Sigmoid colon (tissue), 4 donors: ENCODE data around the gene FGD3.

Experiments
- POLR2A ChIP-seq, 2 donors: fragments of 450-650 bp; IDR thresholded peaks; one replicate each; pipeline ENCODE4 v1.6.1; 2016; ENCODE audit warnings: antibody characterized with exemption in 2 of 2, mild to moderate bottlenecking in 2 of 2, moderate library complexity in 2 of 2
- POLR2AphosphoS5 ChIP-seq, 4 donors: sonication (generic); formaldehyde crosslinking; IDR thresholded peaks; one replicate each; pipeline ENCODE4 v1.6.1; 2017; ENCODE audit warnings: antibody characterized with exemption in 4 of 4

DNA sequence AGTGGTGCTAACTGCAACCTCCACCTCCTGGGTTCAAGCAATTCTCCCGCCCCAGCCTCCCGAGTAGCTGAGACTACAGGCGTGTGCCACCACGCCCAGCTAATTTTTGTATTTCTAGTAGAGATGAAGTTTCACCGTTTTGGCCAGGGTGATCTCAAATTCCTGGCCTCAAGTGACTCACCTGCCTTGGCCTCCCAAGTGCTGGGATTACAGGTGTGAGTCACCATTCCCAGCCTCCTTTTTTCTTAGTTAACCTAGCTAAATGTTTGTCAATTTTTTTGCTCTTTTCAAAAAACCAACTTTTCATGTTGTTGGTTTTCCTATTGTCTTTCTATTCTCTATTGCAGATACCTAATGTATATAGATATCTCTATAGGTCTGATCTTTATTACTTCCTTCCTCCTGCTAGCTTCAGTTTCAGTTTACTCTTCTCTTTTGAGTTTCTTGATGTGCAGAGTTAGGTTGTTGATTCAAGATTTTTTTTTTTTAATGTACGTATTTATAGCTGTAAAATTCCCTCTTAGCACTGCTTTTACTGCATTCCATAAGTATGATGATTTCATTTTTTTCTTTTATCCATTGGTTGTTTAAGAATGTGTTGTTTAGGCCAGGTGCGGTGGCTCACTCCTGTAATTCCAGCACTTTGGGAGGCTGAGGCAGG is 32.9 kb downstream of the FGD3 start:
- TF ChIP-seq POLR2AphosphoS5 (IDR thresholded peaks at IDR 0.05) (no peak), POLR2A (IDR thresholded peaks at IDR 0.05) (no peak)
